ENCODE results near the gene HEBP1. TPM values are rescaled to one million over a fixed set of nuclear protein-coding genes. Genes with fewer than 3 reads are reported as not detected.

The HEBP1 gene
- total RNA-seq, 4 donors from 2014 or later, result 44.5 to 78.0 (median 49.0) TPM

DNA sequence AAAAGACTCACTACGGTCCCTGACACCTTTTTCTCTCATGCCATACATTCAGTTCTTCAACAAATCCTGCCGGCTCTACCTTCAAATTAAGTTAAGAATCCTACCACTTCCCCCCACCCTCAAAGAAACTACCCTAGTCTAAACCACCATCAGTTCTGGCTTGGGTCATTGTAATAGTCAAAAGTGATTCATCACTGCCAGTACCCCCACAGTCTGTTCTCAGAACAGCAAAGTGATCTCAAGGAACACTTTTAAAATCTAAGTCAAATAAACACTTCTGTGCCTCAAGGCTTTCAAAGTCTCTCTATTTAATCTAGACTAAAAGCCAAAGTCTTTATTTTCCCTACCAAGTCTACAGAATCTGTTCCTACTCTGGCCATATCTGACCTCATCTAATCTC, 32.1 kb upstream of the HEBP1 start:
- TF ChIP-seq CTCF (IDR thresholded peaks at IDR 0.05), result no peak
- ATAC-seq (ENCODE audit: low FRiP score), result no peak
- DNase-seq (ENCODE audit: low spot score), result no peak

GRCh38 chr12:13030541-13031291, 30.7 kb upstream of the HEBP1 start:
- DNase-seq (ENCODE audit: low spot score) (no peak), ATAC-seq (ENCODE audit: low FRiP score) (no peak)
- no peak for TF ChIP-seq CTCF (IDR thresholded peaks at IDR 0.05)

DNA sequence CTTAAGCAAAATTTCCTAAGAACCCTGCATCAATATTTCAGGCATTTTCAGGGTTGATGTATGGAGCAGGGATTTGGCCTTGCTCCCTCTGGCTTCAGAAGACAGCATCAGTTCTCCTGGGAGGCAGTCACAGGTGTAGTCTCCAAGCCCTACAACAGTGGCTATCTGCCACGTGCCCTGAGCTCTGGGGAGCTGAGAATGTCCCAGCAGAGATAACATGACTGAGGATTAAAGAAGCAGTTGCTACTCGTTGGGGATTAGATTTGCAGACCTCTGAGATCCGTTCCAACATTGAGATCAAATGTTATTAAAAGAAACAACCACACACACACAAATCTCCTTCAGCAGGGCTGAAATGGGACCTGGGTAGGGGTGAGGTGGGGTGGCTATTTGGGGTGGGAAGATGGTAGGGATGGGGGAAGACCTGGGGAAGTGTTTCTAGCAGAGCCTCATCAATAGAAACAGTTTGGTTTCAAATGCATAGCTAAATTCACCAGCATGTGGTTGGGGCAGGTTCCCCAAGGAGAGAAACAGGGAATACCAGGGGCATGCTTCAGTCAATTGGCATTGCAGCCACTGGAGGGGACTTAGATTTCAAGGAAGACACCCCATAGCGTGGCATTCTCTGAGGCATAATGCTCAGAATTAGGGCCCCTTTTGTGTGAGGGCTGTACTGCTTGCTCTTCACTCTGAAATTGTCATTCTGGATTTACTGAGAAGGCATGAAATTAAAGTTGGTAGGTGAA, 28.9 kb upstream of the HEBP1 start:
- no peak for ATAC-seq (ENCODE audit: low FRiP score)
- DNase-seq (ENCODE audit: low spot score), result no peak

GRCh38 chr12:13027508-13027907, 27.4 kb upstream of the HEBP1 start:
- TF ChIP-seq CTCF (IDR thresholded peaks at IDR 0.05), result no peak
- ATAC-seq (ENCODE audit: low FRiP score) (no peak), DNase-seq (ENCODE audit: low spot score) (no peak)

More for the DNA sequence above, 28.9 kb upstream of the HEBP1 start:
- TF ChIP-seq CTCF (IDR thresholded peaks at IDR 0.05), result no peak

DNA sequence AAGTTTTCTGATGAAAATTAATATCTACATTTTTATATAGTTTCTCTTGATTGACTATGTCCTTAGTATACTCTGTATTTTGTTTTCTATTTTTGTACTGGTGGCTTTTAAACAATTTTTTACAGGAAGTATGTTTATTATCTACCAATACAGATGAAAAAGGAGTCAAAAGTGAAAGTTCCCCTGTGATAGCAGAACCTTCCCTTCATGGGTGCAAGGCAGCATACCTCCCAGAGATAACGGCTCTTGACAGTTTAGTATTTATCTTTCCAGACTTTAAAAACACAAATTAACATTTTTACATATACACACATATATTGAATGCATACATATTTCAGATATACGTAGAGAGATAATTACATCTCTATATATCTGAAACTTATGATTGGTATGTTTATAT, 27.0 kb upstream of the HEBP1 start:
- DNase-seq (ENCODE audit: low spot score), result no peak
- ATAC-seq (ENCODE audit: low FRiP score), result no peak
- TF ChIP-seq CTCF (IDR thresholded peaks at IDR 0.05), result no peak

GRCh38 chr12:13026286-13026685, 26.2 kb upstream of the HEBP1 start:
- TF ChIP-seq CTCF (IDR thresholded peaks at IDR 0.05), result no peak
- DNase-seq (ENCODE audit: low spot score) (no peak), ATAC-seq (ENCODE audit: low FRiP score) (no peak)

- ATAC-seq (ENCODE audit: low FRiP score), result no peak
Measured at GRCh38 chr12:13024531-13024916, 24.5 kb upstream of the HEBP1 start.

More at GRCh38 chr12:13024531-13024916, 24.5 kb upstream of the HEBP1 start:
- TF ChIP-seq CTCF (IDR thresholded peaks at IDR 0.05), result no peak
- no peak for DNase-seq (ENCODE audit: low spot score)
